ENCODE data around the gene HLA-DOB. TPM values are rescaled to one million over a fixed set of nuclear protein-coding genes. Genes with fewer than 3 reads are reported as not detected.

Gene HLA-DOB
- total and polyA plus RNA-seq, 10 of the 15 experiments (the other 5 are each of a cell fraction or from before 2014, with no cell fraction given) = 27.4 to 79.1 (median 37.0) TPM

- TF ChIP-seq SKIL (IDR thresholded peaks at IDR 0.05; ENCODE audit: low read depth, poor library complexity, severe bottlenecking) (no peak), SMARCA5 (IDR thresholded peaks at IDR 0.05) (no peak), ZBED1 (IDR thresholded peaks at IDR 0.05; ENCODE audit: borderline replicate concordance) (no peak), ZSCAN29 (IDR thresholded peaks at IDR 0.05) (no peak), CHD2 (IDR thresholded peaks at IDR 0.05; ENCODE audit: borderline replicate concordance, low read depth, low read length) (no peak), RAD21 (IDR thresholded peaks at IDR 0.05; ENCODE audit: insufficient read depth, low read depth, low read length) (no peak), ASH2L (IDR thresholded peaks at IDR 0.05; ENCODE audit: borderline replicate concordance, low read depth) (no peak), E4F1 (IDR thresholded peaks at IDR 0.05; ENCODE audit: borderline replicate concordance, partially characterized antibody) (no peak), REST (IDR thresholded peaks at IDR 0.05; ENCODE audit: low read depth, low read length) (no peak), SP1 (IDR thresholded peaks at IDR 0.05; ENCODE audit: low read depth, low read length) (no peak), GATAD2B (conservative IDR thresholded peaks at IDR 0.05; ENCODE audit: low read depth) (no peak), TAF1 (IDR thresholded peaks at IDR 0.05; ENCODE audit: borderline replicate concordance, low read depth, low read length) (no peak), NFIC (IDR thresholded peaks at IDR 0.05; ENCODE audit: low read depth, low read length) (no peak), STAT3 (IDR thresholded peaks at IDR 0.05; ENCODE audit: low read depth, low read length) (no peak), PML (IDR thresholded peaks at IDR 0.05; ENCODE audit: low read length) (no peak), BRCA1 (IDR thresholded peaks at IDR 0.05; ENCODE audit: low read depth, low read length) (no peak), STAT1 (conservative IDR thresholded peaks at IDR 0.05) (no peak), ATF3 (IDR thresholded peaks at IDR 0.05; ENCODE audit: borderline replicate concordance, extremely low read depth, low read depth, low read length) (no peak), ATF7 (IDR thresholded peaks at IDR 0.05; ENCODE audit: low read depth) (no peak), FOXK2 (IDR thresholded peaks at IDR 0.05) (no peak), RUNX3 (IDR thresholded peaks at IDR 0.05; ENCODE audit: low read length) (no peak), NFYA (IDR thresholded peaks at IDR 0.05; ENCODE audit: borderline replicate concordance, low read depth, low read length) (no peak)
Observed at GRCh38 chr6:32840604-32841246, 23.9 kb upstream of the HLA-DOB start (continued).

Measured in GM12878 (cell line).